GM23248 (cell line): Measurements from ENCODE around the gene ENOX1.

Source experiments
- EZH2 ChIP-seq: fragments of 200-600 bp; sonication (generic); IDR thresholded peaks from 2 replicates; pipeline ENCODE4 v1.6.1; 2018; ENCODE audit warnings: antibody characterized with exemption, mild to moderate bottlenecking; ENCODE audit not compliant: insufficient read depth, poor library complexity, severe bottlenecking
- EZH2phosphoT487 ChIP-seq: fragments of 200-600 bp; sonication (generic); IDR thresholded peaks from 2 replicates; pipeline ENCODE4 v1.6.1; 2018; ENCODE audit warnings: antibody characterized with exemption, moderate library complexity, mild to moderate bottlenecking, low read depth; ENCODE audit not compliant: insufficient read depth

DNA sequence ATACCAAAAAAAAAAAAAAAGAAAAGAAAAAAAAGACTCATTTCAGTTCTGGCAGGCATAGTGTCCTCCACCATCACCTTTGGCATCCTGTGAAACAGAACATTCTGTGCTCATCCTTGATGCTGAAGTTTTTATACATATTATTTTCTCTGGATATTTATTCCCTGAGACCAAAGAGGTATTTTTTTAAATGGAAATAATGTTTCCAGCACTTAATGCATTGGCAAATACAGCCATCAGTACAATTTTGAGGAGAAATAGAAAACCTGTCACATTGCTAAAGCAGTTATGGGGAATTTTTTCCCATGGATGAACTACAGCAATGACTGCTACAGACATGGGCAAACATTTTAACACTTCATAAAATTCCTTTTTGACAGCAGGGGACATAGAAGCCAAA, 451.0 kb downstream of the ENOX1 start:
- TF ChIP-seq EZH2phosphoT487 (no peak), EZH2 (no peak)
